NB4 (cell line): Measurements from ENCODE around the gene CXCR5.

Experiments used
- CTCF ChIP-seq: IDR thresholded peaks from one replicate; pipeline ENCODE4 v1.5.1; 2012; ENCODE audit warnings: low read depth, low read length
- MAX ChIP-seq: IDR thresholded peaks from 2 replicates; pipeline ENCODE4 v1.6.1; 2011; ENCODE audit warnings: low read depth, low read length
- MYC ChIP-seq: IDR thresholded peaks from 2 replicates; pipeline ENCODE4 v1.6.1; 2011; ENCODE audit warnings: low read depth, low read length
- POLR2A ChIP-seq: IDR thresholded peaks from 2 replicates; pipeline ENCODE4 v1.6.1; 2011; ENCODE audit warnings: mild to moderate bottlenecking; ENCODE audit not compliant: insufficient read length; ENCODE audit errors: extremely low read depth

GRCh38 chr11:118939404-118939915, 55.8 kb downstream of the CXCR5 start:
- TF ChIP-seq CTCF = no peak
- no peak for TF ChIP-seq POLR2A
- no peak for TF ChIP-seq MAX
- no peak for TF ChIP-seq MYC
